Activated CD4-positive, alpha-beta T cell treated with anti-CD3 and anti-CD28 coated beads, Interleukin-2, amount 50 U/mL, for 1 hour (primary cell): ENCODE measurements around the gene DKK3.

Experiments used
- DNase-seq: peaks from one replicate; pipeline ENCODE4 v3.0.0-alpha.2; 2020

Gene DKK3

GRCh38 chr11:11931461-11932055, 76.9 kb downstream of the DKK3 start:
- no peak for DNase-seq

GRCh38 chr11:11929920-11930319, 78.5 kb downstream of the DKK3 start:
- DNase-seq, result no peak

GRCh38 chr11:11923828-11924227, 84.6 kb downstream of the DKK3 start:
- DNase-seq, result no peak

- no peak for DNase-seq
Observed at GRCh38 chr11:11916981-11917399, 91.4 kb downstream of the DKK3 start.

GRCh38 chr11:11915625-11916024, 92.8 kb downstream of the DKK3 start:
- DNase-seq, result no peak

- no peak for DNase-seq
Observed at GRCh38 chr11:11913395-11913794, 95.0 kb downstream of the DKK3 start.
